Erythroblast (primary cell): ENCODE measurements around the gene SELENOT.

ENCODE experiments used
- DNase-seq, 2 experiments: peaks; one replicate each; lab custom pipeline; 2025; lab: John Stamatoyannopoulos, UW
- GATA1 ChIP-seq: IDR thresholded peaks from 2 replicates; pipeline ENCODE4 v1.6.1; 2011; ENCODE audit warnings: low read depth, mild to moderate bottlenecking, control low read depth, low read length, moderate library complexity
- POLR2A ChIP-seq: IDR thresholded peaks from 2 replicates; pipeline ENCODE4 v1.6.1; 2011; ENCODE audit warnings: mild to moderate bottlenecking, low read length

SELENOT gene

GRCh38 chr3:150662410-150663200 lies 59.5 kb downstream of the SELENOT start:
- TF ChIP-seq POLR2A (no peak), GATA1 (no peak)
- DNase-seq, result no peak

GRCh38 chr3:150663461-150663860 lies 60.3 kb downstream of the SELENOT start:
- no peak for DNase-seq
- TF ChIP-seq GATA1, result no peak
- no peak for TF ChIP-seq POLR2A

- DNase-seq, result no peak
- TF ChIP-seq POLR2A (no peak), GATA1 (no peak)
Measured at GRCh38 chr3:150666167-150666566, 63.0 kb downstream of the SELENOT start.

GRCh38 chr3:150673966-150674365 lies 70.8 kb downstream of the SELENOT start:
- TF ChIP-seq POLR2A (no peak), GATA1 (no peak)

GRCh38 chr3:150675587-150675986 lies 72.5 kb downstream of the SELENOT start:
- DNase-seq, result no peak
- TF ChIP-seq POLR2A (no peak), GATA1 (no peak)

More at GRCh38 chr3:150673966-150674365, 70.8 kb downstream of the SELENOT start:
- DNase-seq, result no peak
